Caco-2 (cell line): ENCODE data around the gene CEP19. TPM values are rescaled to one million over a fixed set of nuclear protein-coding genes. Genes with fewer than 3 reads are reported as not detected.

Experiments
- BruUV-seq: library from RNA; stranded (reverse); fragments of 400-500 nt; replicated peaks from 2 replicates; lab custom pipeline; 2021; lab: Mats Ljungman, UMichigan
- CTCF ChIA-PET: fragments of 300-600 bp; sonication (Branson Sonifier 250); formaldehyde crosslinking; loops from one replicate; lab custom pipeline; 2022; ENCODE audit warnings: antibody characterized with exemption; lab: Charles Lee
- POLR2A ChIA-PET: fragments of 300-600 bp; sonication (Branson Sonifier 250); formaldehyde crosslinking; loops from one replicate; lab custom pipeline; 2022; ENCODE audit warnings: antibody characterized with exemption; lab: Charles Lee
- DNase-seq, 2 experiments: peaks; one replicate each; pipeline versions ENCODE4 v3.0.0 to v3.0.0-alpha.2; 2020 to 2022
- H3K27me3 ChIP-seq: replicated peaks from 2 replicates; pipeline ENCODE4 v1.6.0; 2011; ENCODE audit warnings: low read length; ENCODE audit not compliant: control insufficient read depth, insufficient read depth
- H3K36me3 ChIP-seq: 2 replicates; pipeline ENCODE4 v1.5.1; 2011; ENCODE audit warnings: low read length; ENCODE audit not compliant: control insufficient read depth, insufficient read depth
- H3K4me1 ChIP-seq: fragments of 250-450 bp; sonication (Bioruptor Pico); 2 replicates; pipeline ENCODE4 v1.5.1; 2020; ENCODE audit warnings: mild to moderate bottlenecking
- H3K4me3 ChIP-seq: 2 replicates; pipeline ENCODE4 v1.5.1; 2011; ENCODE audit warnings: low read depth, mild to moderate bottlenecking, control low read depth, low read length
- H3K9me3 ChIP-seq: fragments of 250-450 bp; sonication (Bioruptor Pico); 2 replicates; pipeline ENCODE4 v1.5.1; 2020; ENCODE audit warnings: mild to moderate bottlenecking, moderate library complexity
- H3K27ac Mint-ChIP-seq: one replicate; pipeline ENCODE4 v1.8.0; 2022; ENCODE audit warnings: mixed read lengths; ENCODE audit not compliant: unreplicated experiment
- H3K27me3 Mint-ChIP-seq: one replicate; pipeline ENCODE4 v1.8.0; 2022; ENCODE audit warnings: mixed read lengths; ENCODE audit not compliant: insufficient read depth, unreplicated experiment
- H3K36me3 Mint-ChIP-seq: one replicate; pipeline ENCODE4 v1.8.0; 2022; ENCODE audit warnings: mild to moderate bottlenecking, mixed read lengths; ENCODE audit not compliant: insufficient read depth, unreplicated experiment
- H3K4me1 Mint-ChIP-seq: one replicate; pipeline ENCODE4 v1.8.0; 2022; ENCODE audit warnings: low read depth, mixed read lengths; ENCODE audit not compliant: unreplicated experiment
- H3K4me3 Mint-ChIP-seq: one replicate; pipeline ENCODE4 v1.8.0; 2022; ENCODE audit warnings: mild to moderate bottlenecking, moderate library complexity, mixed read lengths; ENCODE audit not compliant: unreplicated experiment
- H3K9me3 Mint-ChIP-seq: one replicate; pipeline ENCODE4 v1.8.0; 2022; ENCODE audit warnings: mixed read lengths; ENCODE audit not compliant: unreplicated experiment
- CTCF ChIP-seq, 2 experiments: fragments of 200-600 bp in 1 of 2; IDR thresholded peaks; 1 replicate in 1 of 2; 2 replicates in 1 of 2; pipeline versions ENCODE4 v1.5.1 to v1.8.0; 2011 to 2022; ENCODE audit warnings: antibody characterized with exemption in 1 of 2, control low read depth in 1 of 2, inconsistent platforms in 1 of 2, low read depth in 1 of 2, low read length in 1 of 2, mild to moderate bottlenecking in 1 of 2, moderate library complexity in 1 of 2; ENCODE audit not compliant: insufficient read depth in 1 of 2, severe bottlenecking in 1 of 2, unreplicated experiment in 1 of 2
- intact Hi-C: fragments of 100-400 bp; cut with micrococcal nuclease; formaldehyde crosslinking; loops from one replicate; pipeline ENCODE4 v1.10.0; 2022; ENCODE audit not compliant: unreplicated experiment
- total RNA-seq: library from RNA; stranded (reverse); gene quantifications from 2 replicates; pipeline ENCODE4 v1.2.3, GENCODE V29; 2022

Gene CEP19
- total RNA-seq, 1 experiment from 2014 or later: 1.7 TPM

- no peaks in the 10 kb centered on the region for H3K27me3 Mint-ChIP-seq
- Histone ChIP-seq H3K4me1 (no peaks in the 10 kb centered on the region), H3K4me3 (no peak overlapping the region), H3K36me3 (no peaks in the 10 kb centered on the region), H3K27me3 (no peaks in the 10 kb centered on the region), H3K9me3 (no peaks in the 10 kb centered on the region)
- intact Hi-C loops: loop anchor here (1.0 to 2.0 kb wide), 2 partner anchors 52 to 75 kb away; no protein-coding TSS in a partner anchor
- no peaks in the 10 kb centered on the region for H3K4me1 Mint-ChIP-seq
- CTCF ChIA-PET: interaction anchor here (2.9 kb wide), 1 partner anchor 75 kb away, joined by 18 read pairs; no protein-coding TSS in a partner anchor
- POLR2A ChIA-PET: no interaction called here
- H3K27ac Mint-ChIP-seq: no peak overlapping the region
- H3K9me3 Mint-ChIP-seq: peaks cover 9% of the 10 kb centered on the region
- BruUV-seq: no TSS peak
- DNase-seq: peak in 1 of 2 experiments; percentile 70
- H3K36me3 Mint-ChIP-seq: no peaks in the 10 kb centered on the region
- H3K4me3 Mint-ChIP-seq: no peak overlapping the region
- TF ChIP-seq CTCF (IDR thresholded peaks at IDR 0.05; ENCODE audit: insufficient read depth in 1 of 2, low read depth in 1 of 2, low read length in 1 of 2, severe bottlenecking in 1 of 2, unreplicated experiment in 1 of 2): peak; percentile 81
Measured at GRCh38 chr3:196684548-196685407, 27.3 kb downstream of the CEP19 start.

GRCh38 chr3:196677931-196678330 lies 34.1 kb downstream of the CEP19 start:
- Histone ChIP-seq H3K4me1 (no peaks in the 10 kb centered on the region), H3K4me3 (no peak overlapping the region), H3K27me3 (no peaks in the 10 kb centered on the region), H3K36me3 (no peaks in the 10 kb centered on the region), H3K9me3 (no peaks in the 10 kb centered on the region)
- peaks cover 3% of the 10 kb centered on the region for H3K9me3 Mint-ChIP-seq
- no peak overlapping the region for H3K27ac Mint-ChIP-seq
- intact Hi-C loops: no loop called here
- no peaks in the 10 kb centered on the region for H3K4me1 Mint-ChIP-seq
- POLR2A ChIA-PET: no interaction called here
- H3K36me3 Mint-ChIP-seq: no peaks in the 10 kb centered on the region
- H3K27me3 Mint-ChIP-seq: no peaks in the 10 kb centered on the region
- TF ChIP-seq CTCF (IDR thresholded peaks at IDR 0.05; ENCODE audit: insufficient read depth in 1 of 2, low read depth in 1 of 2, low read length in 1 of 2, severe bottlenecking in 1 of 2, unreplicated experiment in 1 of 2): no peak
- CTCF ChIA-PET: interaction anchor here (1.9 kb wide), 1 partner anchor 68 kb away, joined by 11 read pairs; no protein-coding TSS in a partner anchor
- H3K4me3 Mint-ChIP-seq: no peak overlapping the region
- no peak for DNase-seq
- BruUV-seq: no TSS peak

GRCh38 chr3:196677353-196677752 lies 34.7 kb downstream of the CEP19 start:
- ChIA-PET CTCF (interaction anchor here (1.9 kb wide), 1 partner anchor 68 kb away, joined by 11 read pairs; no protein-coding TSS in a partner anchor), POLR2A (interaction anchor here (0.6 kb wide), 1 partner anchor 141 kb away, joined by 4 read pairs; no protein-coding TSS in a partner anchor)
- no peaks in the 10 kb centered on the region for H3K4me1 Mint-ChIP-seq
- no peaks in the 10 kb centered on the region for H3K27me3 Mint-ChIP-seq
- no peak overlapping the region for H3K4me3 Mint-ChIP-seq
- Histone ChIP-seq H3K4me1 (no peaks in the 10 kb centered on the region), H3K4me3 (no peak overlapping the region), H3K9me3 (no peaks in the 10 kb centered on the region), H3K36me3 (no peaks in the 10 kb centered on the region), H3K27me3 (no peaks in the 10 kb centered on the region)
- no peak for TF ChIP-seq CTCF (IDR thresholded peaks at IDR 0.05; ENCODE audit: insufficient read depth in 1 of 2, low read depth in 1 of 2, low read length in 1 of 2, severe bottlenecking in 1 of 2, unreplicated experiment in 1 of 2)
- peak in 1 of 2 experiments; percentile 15 for DNase-seq
- intact Hi-C loops: no loop called here
- no peaks in the 10 kb centered on the region for H3K9me3 Mint-ChIP-seq
- H3K27ac Mint-ChIP-seq: no peak overlapping the region
- no peaks in the 10 kb centered on the region for H3K36me3 Mint-ChIP-seq
- no TSS peak for BruUV-seq
